H1 (cell line): ENCODE data around the gene RDH5. TPM values are rescaled to one million over a fixed set of nuclear protein-coding genes. Genes with fewer than 3 reads are reported as not detected.

Experiments
- CTCF ChIA-PET: fragments of 300-600 bp; sonication (Branson Sonifier 250); formaldehyde crosslinking; loops from one replicate; lab custom pipeline; 2021; ENCODE audit not compliant: partially characterized antibody; lab: Charles Lee
- POLR2A ChIA-PET: fragments of 300-600 bp; sonication (Branson Sonifier 250); formaldehyde crosslinking; loops from one replicate; lab custom pipeline; 2021; ENCODE audit warnings: inconsistent platforms; ENCODE audit not compliant: partially characterized antibody; lab: Charles Lee
- DNase-seq, 2 experiments: peaks; one replicate each; pipeline versions ENCODE4 v3.0.0 to v3.0.0-alpha.2; 2010 to 2022; ENCODE audit warnings: low spot score in 2 of 2, low read depth in 1 of 2, mixed read lengths in 1 of 2
- FAIRE-seq: peaks from 2 replicates; lab custom pipeline; 2011; peaks lifted over from hg19 to GRCh38; lab: Jason Lieb, UNC
- H2AFZ ChIP-seq: 2 replicates; pipeline ENCODE4 v1.8.1; 2012; ENCODE audit warnings: low read length, inconsistent platforms
- H2AK5ac ChIP-seq: 2 replicates; pipeline ENCODE4 v1.6.1; 2013; ENCODE audit warnings: low read depth, low read length
- H2BK120ac ChIP-seq: replicated peaks from 2 replicates; pipeline ENCODE3; 2013; ENCODE audit warnings: low read depth, low read length, inconsistent platforms
- H2BK12ac ChIP-seq: 2 replicates; pipeline ENCODE4 v1.6.1; 2013; ENCODE audit warnings: low read depth, low read length
- H2BK15ac ChIP-seq: 2 replicates; pipeline ENCODE4 v1.6.1; 2013; ENCODE audit warnings: low read length
- H2BK20ac ChIP-seq: 2 replicates; pipeline ENCODE4 v1.6.1; 2013; ENCODE audit warnings: low read length
- H2BK5ac ChIP-seq: 2 replicates; pipeline ENCODE4 v1.6.1; 2013; ENCODE audit warnings: low read depth, low read length
- H3K14ac ChIP-seq: 2 replicates; pipeline ENCODE4 v1.6.1; 2013; ENCODE audit warnings: inconsistent platforms; ENCODE audit not compliant: insufficient read length
- H3K18ac ChIP-seq: 2 replicates; pipeline ENCODE4 v1.6.1; 2013; ENCODE audit warnings: low read length; ENCODE audit errors: extremely low read depth
- H3K23ac ChIP-seq: 2 replicates; pipeline ENCODE4 v1.6.1; 2013; ENCODE audit warnings: inconsistent platforms; ENCODE audit not compliant: insufficient read length
- H3K23me2 ChIP-seq: 2 replicates; pipeline ENCODE4 v1.6.1; 2013; ENCODE audit warnings: low read depth, low read length
- H3K27ac ChIP-seq: 2 replicates; pipeline ENCODE4 v1.6.1; 2011; ENCODE audit warnings: low read depth, low read length, inconsistent platforms
- H3K27me3 ChIP-seq, 4 experiments: replicated peaks in 1 of 4; 1 replicate in 1 of 4; 2 replicates in 3 of 4; pipeline versions ENCODE4 v1.6.1 to v1.8.1; 2011 to 2013; ENCODE audit warnings: low read length in 3 of 4, mild to moderate bottlenecking in 3 of 4, inconsistent platforms in 2 of 4, mixed read lengths in 2 of 4, moderate library complexity in 1 of 4; ENCODE audit not compliant: control insufficient read depth in 3 of 4, insufficient read depth in 3 of 4; ENCODE audit errors: extremely low read depth in 1 of 4
- H3K36me3 ChIP-seq, 4 experiments: 2 replicates each; pipeline versions ENCODE4 v1.6.1 to v1.8.1; 2011 to 2013; ENCODE audit warnings: mild to moderate bottlenecking in 4 of 4, low read length in 3 of 4, moderate library complexity in 2 of 4, control low read depth in 1 of 4, inconsistent platforms in 1 of 4; ENCODE audit not compliant: insufficient read depth in 4 of 4, control insufficient read depth in 2 of 4
- H3K4ac ChIP-seq: replicated peaks from 2 replicates; pipeline ENCODE3; 2013; ENCODE audit warnings: low read length, low read depth, mixed read lengths, inconsistent platforms; ENCODE audit not compliant: insufficient read length
- H3K4me1 ChIP-seq, 4 experiments: replicated peaks in 1 of 4; 1 replicate in 1 of 4; 2 replicates in 3 of 4; pipeline versions ENCODE4 v1.6.1 to v1.8.1; 2011 to 2013; ENCODE audit warnings: low read length in 3 of 4, inconsistent platforms in 2 of 4, mixed read lengths in 1 of 4; ENCODE audit not compliant: insufficient read depth in 4 of 4, control insufficient read depth in 3 of 4
- H3K4me2 ChIP-seq, 2 experiments: 2 replicates each; pipeline versions ENCODE4 v1.6.1 to v1.8.1; 2011 to 2013; ENCODE audit warnings: low read depth in 2 of 2, low read length in 2 of 2, control low read depth in 1 of 2, inconsistent platforms in 1 of 2, mild to moderate bottlenecking in 1 of 2; ENCODE audit not compliant: insufficient read depth in 1 of 2
- H3K4me3 ChIP-seq, 4 experiments: fragments of 200-600, 300-600 bp in 1 of 4; sonication (generic), shearing (Covaris generic), sonication (Bioruptor Twin) in 1 of 4; 2 replicates each; pipeline versions ENCODE4 v1.5.1 to v1.8.1; 2011 to 2016; ENCODE audit warnings: low read length in 4 of 4, low read depth in 3 of 4, control low read depth in 2 of 4, inconsistent platforms in 2 of 4, mild to moderate bottlenecking in 2 of 4, mixed read lengths in 1 of 4, moderate library complexity in 1 of 4; ENCODE audit not compliant: insufficient read depth in 2 of 4; ENCODE audit errors: extremely low read depth in 1 of 4
- H3K56ac ChIP-seq: replicated peaks from 2 replicates; pipeline ENCODE3; 2013; ENCODE audit warnings: low read depth, mild to moderate bottlenecking, mixed read lengths, low read length, inconsistent platforms; ENCODE audit not compliant: insufficient read length
- H3K79me1 ChIP-seq: 2 replicates; pipeline ENCODE4 v1.6.1; 2013; ENCODE audit warnings: low read depth, low read length, control low read depth
- H3K79me2 ChIP-seq, 2 experiments: 2 replicates each; pipeline versions ENCODE4 v1.6.1 to v1.8.1; 2012 to 2013; ENCODE audit warnings: low read length in 2 of 2, mild to moderate bottlenecking in 2 of 2, inconsistent platforms in 1 of 2; ENCODE audit not compliant: insufficient read depth in 2 of 2, control insufficient read depth in 1 of 2
- H3K9ac ChIP-seq, 4 experiments: replicated peaks in 1 of 4; 1 replicate in 1 of 4; 2 replicates in 3 of 4; pipeline versions ENCODE4 v1.6.1 to v1.8.1; 2011 to 2013; ENCODE audit warnings: low read depth in 3 of 4, low read length in 3 of 4, control low read depth in 2 of 4, mild to moderate bottlenecking in 2 of 4, moderate library complexity in 2 of 4, inconsistent platforms in 1 of 4; ENCODE audit errors: extremely low read depth in 1 of 4
- H3K9me3 ChIP-seq, 2 experiments: 2 replicates each; pipeline versions ENCODE4 v1.6.1 to v1.8.1; 2012 to 2013; ENCODE audit warnings: mild to moderate bottlenecking in 2 of 2, moderate library complexity in 2 of 2, control low read depth in 1 of 2, inconsistent platforms in 1 of 2, low read depth in 1 of 2, low read length in 1 of 2, mixed read lengths in 1 of 2; ENCODE audit not compliant: insufficient read depth in 2 of 2
- H4K20me1 ChIP-seq, 2 experiments: replicated peaks in 1 of 2; 2 replicates each; pipeline versions ENCODE3 to v1.8.1; 2011 to 2013; ENCODE audit warnings: inconsistent platforms in 2 of 2, low read length in 2 of 2, mild to moderate bottlenecking in 1 of 2; ENCODE audit not compliant: insufficient read depth in 2 of 2, control insufficient read depth in 1 of 2
- H4K5ac ChIP-seq: 2 replicates; pipeline ENCODE4 v1.6.1; 2013; ENCODE audit warnings: low read length, low read depth, mixed read lengths, inconsistent platforms; ENCODE audit not compliant: insufficient read length
- H4K8ac ChIP-seq: 2 replicates; pipeline ENCODE4 v1.8.0; 2013; ENCODE audit warnings: mild to moderate bottlenecking, moderate library complexity, low read length, inconsistent platforms; ENCODE audit not compliant: insufficient read depth; ENCODE audit errors: extremely low read depth
- H4K91ac ChIP-seq: replicated peaks from 2 replicates; pipeline ENCODE3; 2013; ENCODE audit warnings: low read length, mixed read lengths, inconsistent platforms; ENCODE audit not compliant: insufficient read length
- CBX5 ChIP-seq: fragments of 300-800, 300-1000 bp; sonication (generic); IDR thresholded peaks from 2 replicates; pipeline ENCODE4 v1.7.1; 2016; ENCODE audit warnings: antibody characterized with exemption, low read length, low read depth
- CEBPB ChIP-seq: IDR thresholded peaks from 2 replicates; pipeline ENCODE4 v1.6.1; 2012; ENCODE audit warnings: low read depth, low read length
- CHD2 ChIP-seq: IDR thresholded peaks from 2 replicates; pipeline ENCODE4 v1.6.1; 2012; ENCODE audit warnings: low read length, improper control_type of control experiment
- JUN ChIP-seq: IDR thresholded peaks from 2 replicates; pipeline ENCODE4 v1.6.1; 2011; ENCODE audit warnings: low read depth, mild to moderate bottlenecking, improper control_type of control experiment, low read length
- KDM4A ChIP-seq: IDR thresholded peaks from one replicate; pipeline ENCODE4 v1.7.1; 2012; ENCODE audit warnings: low read depth, mild to moderate bottlenecking, moderate library complexity, low read length, inconsistent platforms; ENCODE audit not compliant: severe bottlenecking
- MAX ChIP-seq: IDR thresholded peaks from 2 replicates; pipeline ENCODE4 v1.6.1; 2012; ENCODE audit warnings: inconsistent platforms
- NANOG ChIP-seq: IDR thresholded peaks from 2 replicates; pipeline ENCODE4 v1.6.1; 2011; ENCODE audit warnings: low read length, low read depth, mild to moderate bottlenecking, inconsistent platforms; ENCODE audit not compliant: insufficient read depth, poor library complexity, severe bottlenecking
- POLR2AphosphoS5 ChIP-seq: IDR thresholded peaks from 2 replicates; pipeline ENCODE4 v1.6.1; 2011; ENCODE audit warnings: low read depth, low read length
- RAD21 ChIP-seq, 2 experiments: IDR thresholded peaks in 1 of 2; conservative IDR thresholded peaks in 1 of 2; 2 replicates each; pipeline ENCODE4 v1.6.1; 2011; ENCODE audit warnings: low read depth in 2 of 2, low read length in 2 of 2, improper control_type of control experiment in 1 of 2, inconsistent platforms in 1 of 2, mild to moderate bottlenecking in 1 of 2, moderate library complexity in 1 of 2
- SIX5 ChIP-seq: IDR thresholded peaks from 2 replicates; pipeline ENCODE4 v1.6.1; 2011; ENCODE audit warnings: mild to moderate bottlenecking, low read depth, low read length
- SP1 ChIP-seq: IDR thresholded peaks from 2 replicates; pipeline ENCODE4 v1.6.1; 2011; ENCODE audit warnings: low read depth, low read length
- SP2 ChIP-seq: IDR thresholded peaks from 2 replicates; pipeline ENCODE4 v1.6.1; 2012; ENCODE audit warnings: mild to moderate bottlenecking, low read length, inconsistent platforms
- TAF7 ChIP-seq: optimal IDR thresholded peaks from 2 replicates; pipeline ENCODE3; 2011; ENCODE audit warnings: low read depth, mild to moderate bottlenecking, inconsistent platforms, low read length, moderate library complexity, borderline replicate concordance
- WGBS, 2 experiments: shearing (Covaris generic) in 1 of 2; methylation state at CpG; one replicate each; pipeline versions ENCODE4 v1.1.6 to v1.1.7; 2013 to 2015; ENCODE audit warnings: low lambda C conversion rate in 2 of 2, mixed read lengths in 2 of 2, inconsistent platforms in 1 of 2, low coverage in 1 of 2, missing lambda C conversion rate in 1 of 2; ENCODE audit not compliant: insufficient replicate concordance in 2 of 2, insufficient coverage in 1 of 2, insufficient read length in 1 of 2; ENCODE audit errors: extremely low coverage in 1 of 2, missing lambda C conversion rate in 1 of 2; 5-methylcytosine and 5-hydroxymethylcytosine counted together
- polyA plus RNA-seq, 7 experiments: library from polyadenylated mRNA; depleted of rRNA in 3 of 7; stranded (reverse) in 5 of 7; unstranded in 2 of 7; fragments of >200 nt in 5 of 7; fragments of 200-250 nt in 2 of 7; gene quantifications; 1 replicate in 5 of 7; 2 replicates in 1 of 7; 4 replicates in 1 of 7; pipeline versions ENCODE4 v1.2.1 to v1.2.3, GENCODE V29; 2011 to 2013; ENCODE audit warnings: missing spikeins in 2 of 7, mixed read lengths in 2 of 7
- total RNA-seq: library from RNA; stranded (reverse); fragmentation: NEBNext Ultra II Directional; extraction: Animal tissue kit (Norgen Biotek cat#: 25700); gene quantifications from 2 replicates; pipeline ENCODE4 v1.2.1, GENCODE V29; 2021

Gene RDH5
- total and polyA plus RNA-seq, 2 of the 8 experiments (the other 6 are each of a cell fraction or from before 2014, with no cell fraction given): 4.2 to 6.0 TPM

GRCh38 chr12:55739025-55739378 lies 18.8 kb downstream of the RDH5 start:
- no peak overlapping the region for H2BK5ac ChIP-seq
- H4K91ac ChIP-seq: no peak overlapping the region
- no peak overlapping the region for H3K18ac ChIP-seq
- no peak overlapping the region for H2AFZ ChIP-seq
- CTCF ChIA-PET: interaction anchor here (0.8 to 11.1 kb wide), 43 partner anchors 9 to 1037 kb away, joined by 3 to 229 read pairs (median 8); partner anchors contain the start of genes BLOC1S1, CD63, DNAJC14 and ITGA7
- H2BK15ac ChIP-seq: no peak overlapping the region
- H3K27me3 ChIP-seq: no peaks in the 10 kb centered on the region
- H4K5ac ChIP-seq: no peak overlapping the region
- H3K14ac ChIP-seq: no peak overlapping the region
- WGBS, 2 experiments: 87% methylated on average over 2 of the region's 2 CpGs; no CpG with 5 or more reads in 1 of the 2 experiments
- peaks cover 2 to 24% (median 10%) of the 10 kb centered on the region in 4 experiments; a peak in 6 of 7 replicates for H3K4me1 ChIP-seq
- H3K36me3 ChIP-seq: no peaks in the 10 kb centered on the region
- no peak overlapping the region for H3K9ac ChIP-seq
- no peak overlapping the region for H2BK120ac ChIP-seq
- H3K4me3 ChIP-seq: peak overlapping the region in 1 of 4 experiments; percentile 62; a peak in 2 of 8 replicates
- no peaks in the 10 kb centered on the region for H4K20me1 ChIP-seq
- H3K56ac ChIP-seq: no peak overlapping the region
- no peak overlapping the region for H2BK20ac ChIP-seq
- no peak overlapping the region for H2BK12ac ChIP-seq
- no peak overlapping the region for H3K27ac ChIP-seq
- H2AK5ac ChIP-seq: no peak overlapping the region
- H3K79me2 ChIP-seq: peaks cover 0 to 6% of the 10 kb centered on the region in 2 experiments; a peak in 2 of 4 replicates
- H3K4ac ChIP-seq: no peak overlapping the region
- no peak overlapping the region for H3K23ac ChIP-seq
- POLR2A ChIA-PET: interaction anchor here (0.9 to 34.1 kb wide), 15 partner anchors 10 to 340 kb away, joined by 3 to 809 read pairs (median 6); partner anchors contain the start of genes BLOC1S1, CD63, DGKA and DNAJC14
- H4K8ac ChIP-seq: no peak overlapping the region
- H3K79me1 ChIP-seq: peaks cover 1% of the 10 kb centered on the region; the same call in 1 of the 2 replicates
- H3K9me3 ChIP-seq: no peaks in the 10 kb centered on the region
- FAIRE-seq (no peak), DNase-seq (no peak)
- H3K4me2 ChIP-seq: peak overlapping the region; percentile 77 to 86; a peak in 2 of 4 replicates
- peaks cover 12% of the 10 kb centered on the region for H3K23me2 ChIP-seq
- TF ChIP-seq MAX: no peak
- no peak for TF ChIP-seq JUN
- no peak for TF ChIP-seq SP2
- no peak for TF ChIP-seq SIX5
- no peak for TF ChIP-seq SP1
- no peak for TF ChIP-seq KDM4A
- no peak for TF ChIP-seq CHD2
- no peak for TF ChIP-seq CEBPB
- TF ChIP-seq TAF7: no peak
- no peak for TF ChIP-seq NANOG
- TF ChIP-seq CBX5: no peak
- TF ChIP-seq POLR2AphosphoS5: no peak
- no peak for TF ChIP-seq RAD21 (IDR thresholded peaks at IDR 0.05 in 1 of 2, conservative IDR thresholded peaks at IDR 0.05 in 1 of 2; ENCODE audit: low read depth in 2 of 2, low read length in 2 of 2)
